Lower leg skin (tissue), 4 donors: ENCODE results near the gene TRPM3. TPM values are rescaled to one million over a fixed set of nuclear protein-coding genes. Genes with fewer than 3 reads are reported as not detected.

Experiments
- DNase-seq, 2 donors: peaks; one replicate each; pipeline ENCODE4 v3.0.0-alpha.2; 2019; ENCODE audit warnings: low spot score in 2 of 2
- H3K4me3 ChIP-seq: fragments of 200-600 bp; sonication (generic); 2 replicates; pipeline ENCODE4 v1.5.1; 2017; ENCODE audit warnings: mild to moderate bottlenecking, low read depth; ENCODE audit not compliant: poor library complexity, severe bottlenecking
- CTCF ChIP-seq, 3 donors: fragments of 450-650 bp; IDR thresholded peaks; one replicate each; pipeline ENCODE4 v1.5.1; 2016; ENCODE audit warnings: antibody characterized with exemption in 3 of 3, mild to moderate bottlenecking in 3 of 3, moderate library complexity in 2 of 3
- POLR2A ChIP-seq, 2 donors: fragments of 450-650 bp; IDR thresholded peaks; one replicate each; pipeline ENCODE4 v1.6.1; 2016 to 2017; ENCODE audit warnings: antibody characterized with exemption in 2 of 2, mild to moderate bottlenecking in 1 of 2, moderate library complexity in 1 of 2
- WGBS, 2 donors: methylation state at CpG; one replicate each; pipeline ENCODE4 v1.1.5; 2018; 5-methylcytosine and 5-hydroxymethylcytosine counted together
- intact Hi-C: fragments of 100-400 bp; cut with DNase I; formaldehyde crosslinking; loops from one replicate; pipeline ENCODE4 v1.15.0; 2023; ENCODE audit warnings: low total_unique reads
- total RNA-seq, 4 donors: library from RNA; depleted of rRNA; stranded (reverse); fragments of >200 nt; gene quantifications; one replicate each; pipeline ENCODE4 v1.1.0, GENCODE V29; 2016

The TRPM3 gene
- total RNA-seq, 4 donors from 2014 or later, result 0.10 to 0.29 TPM; not detected in 2

GRCh38 chr9:70878576-70878975 lies 242.8 kb downstream of the TRPM3 start:
- 58 to 62% methylated on average over 4 of the region's 4 CpGs for WGBS, 2 donors
- no peak overlapping the region for H3K4me3 ChIP-seq
- no peak for DNase-seq
- TF ChIP-seq CTCF (IDR thresholded peaks at IDR 0.05) (no peak), POLR2A (IDR thresholded peaks at IDR 0.05) (no peak)
- intact Hi-C loops, result loop anchor here (2.0 kb wide), 1 partner anchor 26 kb away; no protein-coding TSS in a partner anchor

- TF ChIP-seq POLR2A (IDR thresholded peaks at IDR 0.05) (no peak), CTCF (IDR thresholded peaks at IDR 0.05) (no peak)
- DNase-seq, result no peak
- H3K4me3 ChIP-seq, result no peak overlapping the region
- WGBS, 2 donors, result 70 to 76% methylated on average over 1 of the region's 1 CpG
- intact Hi-C loops, result no loop called here
Observed at GRCh38 chr9:70874451-70874850, 247.0 kb downstream of the TRPM3 start.

- no peak for TF ChIP-seq CTCF (IDR thresholded peaks at IDR 0.05)
- TF ChIP-seq POLR2A (IDR thresholded peaks at IDR 0.05), result no peak
- WGBS, 2 donors, result 66 to 70% methylated on average over 2 of the region's 2 CpGs
- no peak overlapping the region for H3K4me3 ChIP-seq
- no peak for DNase-seq
- intact Hi-C loops, result no loop called here
Observed at GRCh38 chr9:70873506-70873905, 247.9 kb downstream of the TRPM3 start.

- no peak for DNase-seq
- WGBS, 2 donors, result 42 to 53% methylated on average over 15 of the region's 15 CpGs
- H3K4me3 ChIP-seq, result no peak overlapping the region
- TF ChIP-seq CTCF (IDR thresholded peaks at IDR 0.05), result no peak
- no peak for TF ChIP-seq POLR2A (IDR thresholded peaks at IDR 0.05)
- intact Hi-C loops, result loop anchor here (5.0 kb wide), 1 partner anchor 232 kb away; no protein-coding TSS in a partner anchor
Observed at GRCh38 chr9:70868661-70869652, 252.5 kb downstream of the TRPM3 start.

- WGBS, 2 donors, result 85 to 89% methylated on average over 1 of the region's 1 CpG
Observed at GRCh38 chr9:70868041-70868440, 253.4 kb downstream of the TRPM3 start.

More at GRCh38 chr9:70868041-70868440, 253.4 kb downstream of the TRPM3 start:
- no peak for TF ChIP-seq POLR2A (IDR thresholded peaks at IDR 0.05)
- TF ChIP-seq CTCF (IDR thresholded peaks at IDR 0.05), result no peak
- H3K4me3 ChIP-seq, result no peak overlapping the region
- intact Hi-C loops, result loop anchor here (5.0 kb wide), 1 partner anchor 231 kb away; no protein-coding TSS in a partner anchor
- no peak for DNase-seq
